ENCODE results near the gene DSP. TPM values are rescaled to one million over a fixed set of nuclear protein-coding genes. Genes with fewer than 3 reads are reported as not detected.

The DSP gene
- total RNA-seq, 1 experiment from 2014 or later: 109 TPM

GRCh38 chr6:7515363-7515762, 26.1 kb upstream of the DSP start:
- ChIA-PET CTCF (no interaction called here), POLR2A (ENCODE audit: unreplicated experiment) (no interaction called here)
- H3K36me3 ChIP-seq (ENCODE audit: low read depth): no peaks in the 10 kb centered on the region
- no peak for TF ChIP-seq EZH2 (IDR thresholded peaks at IDR 0.05; ENCODE audit: low read depth)
- TF ChIP-seq CTCF (conservative IDR thresholded peaks at IDR 0.05): no peak
- BruUV-seq (replicated peaks): no TSS peak
- H3K9me2 ChIP-seq (ENCODE audit: insufficient read depth): no peaks in the 10 kb centered on the region
- H3K27me3 ChIP-seq (ENCODE audit: insufficient read depth, low read depth): no peaks in the 10 kb centered on the region
- intact Hi-C loops (cut with micrococcal nuclease; ENCODE audit: unreplicated experiment): no loop called here
- no peak overlapping the region for H3K4me2 ChIP-seq
- H2AFZ ChIP-seq: no peak overlapping the region
- H4K20me1 ChIP-seq (ENCODE audit: insufficient read depth): no peaks in the 10 kb centered on the region
- H3K27ac ChIP-seq: no peak overlapping the region
- H3K4me3 ChIP-seq: no peak overlapping the region
- no peaks in the 10 kb centered on the region for H3F3A ChIP-seq (ENCODE audit: insufficient read depth, low read depth)
- H3K4me1 ChIP-seq (replicated peaks; ENCODE audit: insufficient read depth): no peaks in the 10 kb centered on the region
- H3K9me3 ChIP-seq (ENCODE audit: insufficient read depth, low read depth): no peaks in the 10 kb centered on the region
- DNase-seq: no peak
- no peaks in the 10 kb centered on the region for H3K79me2 ChIP-seq (ENCODE audit: low read depth)

DNA sequence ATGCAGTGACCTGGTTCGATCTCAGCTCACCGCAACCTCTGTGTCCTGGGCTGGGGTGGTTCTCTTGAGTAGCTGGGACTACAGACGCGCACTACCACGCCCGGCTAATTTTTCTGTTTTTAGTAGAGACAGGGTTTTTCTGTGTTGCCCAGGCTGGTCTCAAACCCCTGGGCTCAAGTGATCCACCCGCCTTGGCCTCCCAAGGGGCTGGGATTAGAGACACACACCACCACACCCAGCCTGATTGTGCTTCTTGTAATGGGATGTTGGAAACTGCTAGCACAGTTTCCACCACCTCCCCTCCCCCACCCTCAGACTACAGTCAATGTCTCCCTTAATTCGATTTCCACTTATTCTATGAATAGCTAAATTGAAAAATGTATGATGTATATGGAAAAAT, 22.6 kb upstream of the DSP start:
- intact Hi-C loops (cut with micrococcal nuclease; ENCODE audit: unreplicated experiment): no loop called here
- no peaks in the 10 kb centered on the region for H3K9me3 ChIP-seq (ENCODE audit: insufficient read depth, low read depth)
- H4K20me1 ChIP-seq (ENCODE audit: insufficient read depth): no peaks in the 10 kb centered on the region
- no peak overlapping the region for H3K27ac ChIP-seq
- no peaks in the 10 kb centered on the region for H3K4me1 ChIP-seq (replicated peaks; ENCODE audit: insufficient read depth)
- ChIA-PET CTCF (no interaction called here), POLR2A (ENCODE audit: unreplicated experiment) (no interaction called here)
- H3K79me2 ChIP-seq (ENCODE audit: low read depth): no peaks in the 10 kb centered on the region
- H3K4me3 ChIP-seq: no peak overlapping the region
- no peak overlapping the region for H3K4me2 ChIP-seq
- no peaks in the 10 kb centered on the region for H3K36me3 ChIP-seq (ENCODE audit: low read depth)
- no peak for TF ChIP-seq EZH2 (IDR thresholded peaks at IDR 0.05; ENCODE audit: low read depth)
- TF ChIP-seq CTCF (conservative IDR thresholded peaks at IDR 0.05): no peak
- no TSS peak for BruUV-seq (replicated peaks)
- no peak overlapping the region for H2AFZ ChIP-seq
- H3K9me2 ChIP-seq (ENCODE audit: insufficient read depth): no peaks in the 10 kb centered on the region
- no peaks in the 10 kb centered on the region for H3K27me3 ChIP-seq (ENCODE audit: insufficient read depth, low read depth)
- no peaks in the 10 kb centered on the region for H3F3A ChIP-seq (ENCODE audit: insufficient read depth, low read depth)
- no peak for DNase-seq

GRCh38 chr6:7522873-7523272, 18.6 kb upstream of the DSP start:
- DNase-seq: no peak
- no peaks in the 10 kb centered on the region for H3F3A ChIP-seq (ENCODE audit: insufficient read depth, low read depth)
- intact Hi-C loops (cut with micrococcal nuclease; ENCODE audit: unreplicated experiment): no loop called here
- H3K27ac ChIP-seq: no peak overlapping the region
- POLR2A ChIA-PET (ENCODE audit: unreplicated experiment): no interaction called here
- H4K20me1 ChIP-seq (ENCODE audit: insufficient read depth): no peaks in the 10 kb centered on the region
- no peaks in the 10 kb centered on the region for H3K79me2 ChIP-seq (ENCODE audit: low read depth)
- no peak overlapping the region for H3K4me2 ChIP-seq
- no peaks in the 10 kb centered on the region for H3K9me2 ChIP-seq (ENCODE audit: insufficient read depth)
- no peaks in the 10 kb centered on the region for H3K9me3 ChIP-seq (ENCODE audit: insufficient read depth, low read depth)
- TF ChIP-seq EZH2 (IDR thresholded peaks at IDR 0.05; ENCODE audit: low read depth): no peak
- no peak for TF ChIP-seq CTCF (conservative IDR thresholded peaks at IDR 0.05)
- no peaks in the 10 kb centered on the region for H3K36me3 ChIP-seq (ENCODE audit: low read depth)
- CTCF ChIA-PET: no interaction called here
- H2AFZ ChIP-seq: no peak overlapping the region
- no peaks in the 10 kb centered on the region for H3K27me3 ChIP-seq (ENCODE audit: insufficient read depth, low read depth)
- BruUV-seq (replicated peaks): no TSS peak
- no peak overlapping the region for H3K4me3 ChIP-seq
- H3K4me1 ChIP-seq (replicated peaks; ENCODE audit: insufficient read depth): no peaks in the 10 kb centered on the region
